OCI-M1 (cell line): Measurements from ENCODE around the gene FAAP100.
A peak's percentile ranks its signal among the peaks of the same experiment; 100 is the strongest.

Source experiments
- DNase-seq: peaks from one replicate; lab custom pipeline; 2025; lab: John Stamatoyannopoulos, UW

FAAP100 gene

DNA sequence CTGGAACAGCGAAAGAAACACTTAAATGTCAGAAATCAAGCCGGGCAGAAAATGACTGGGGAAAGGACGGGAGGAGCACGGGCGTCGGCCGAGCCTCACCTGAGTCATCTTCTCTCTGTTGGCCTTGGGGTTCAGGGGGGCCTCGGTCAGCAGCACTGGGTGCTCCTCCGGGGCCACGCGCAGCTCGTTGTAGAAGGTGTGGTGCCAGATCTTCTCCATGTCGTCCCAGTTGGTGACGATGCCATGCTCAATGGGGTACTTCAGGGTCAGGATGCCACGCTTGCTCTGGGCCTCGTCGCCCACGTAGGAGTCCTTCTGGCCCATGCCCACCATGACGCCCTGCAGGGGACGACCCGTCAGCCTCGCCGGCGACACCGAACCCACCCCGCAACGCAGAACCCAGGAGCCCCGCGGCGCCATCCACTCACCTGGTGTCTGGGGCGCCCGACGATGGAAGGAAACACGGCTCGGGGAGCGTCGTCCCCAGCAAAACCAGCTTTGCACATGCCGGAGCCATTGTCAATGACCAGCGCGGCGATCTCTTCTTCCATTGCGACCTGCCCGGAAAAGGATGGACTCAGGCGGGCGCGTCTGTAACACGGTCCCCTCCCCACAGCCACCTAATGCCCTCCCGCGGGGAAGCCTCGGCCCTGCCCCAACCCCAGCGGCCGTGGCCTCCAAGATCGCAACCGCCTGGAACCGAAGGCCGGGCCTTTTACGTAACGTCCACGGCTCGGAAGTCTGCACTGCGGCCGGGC, 40.2 kb downstream of the FAAP100 start:
- DNase-seq, result no peak

DNA sequence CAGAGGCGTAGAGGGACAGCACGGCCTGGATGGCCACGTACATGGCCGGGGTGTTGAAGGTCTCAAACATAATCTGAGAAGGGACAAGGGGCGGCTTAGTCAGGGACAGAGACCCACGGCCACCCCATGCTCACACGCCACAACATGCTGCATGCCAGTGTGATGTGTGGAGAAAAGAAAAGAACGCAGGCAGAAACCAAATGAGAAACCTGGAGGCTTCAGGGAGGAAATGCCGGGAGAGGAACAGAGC, 40.7 kb downstream of the FAAP100 start:
- DNase-seq, result peak; percentile 42

DNA sequence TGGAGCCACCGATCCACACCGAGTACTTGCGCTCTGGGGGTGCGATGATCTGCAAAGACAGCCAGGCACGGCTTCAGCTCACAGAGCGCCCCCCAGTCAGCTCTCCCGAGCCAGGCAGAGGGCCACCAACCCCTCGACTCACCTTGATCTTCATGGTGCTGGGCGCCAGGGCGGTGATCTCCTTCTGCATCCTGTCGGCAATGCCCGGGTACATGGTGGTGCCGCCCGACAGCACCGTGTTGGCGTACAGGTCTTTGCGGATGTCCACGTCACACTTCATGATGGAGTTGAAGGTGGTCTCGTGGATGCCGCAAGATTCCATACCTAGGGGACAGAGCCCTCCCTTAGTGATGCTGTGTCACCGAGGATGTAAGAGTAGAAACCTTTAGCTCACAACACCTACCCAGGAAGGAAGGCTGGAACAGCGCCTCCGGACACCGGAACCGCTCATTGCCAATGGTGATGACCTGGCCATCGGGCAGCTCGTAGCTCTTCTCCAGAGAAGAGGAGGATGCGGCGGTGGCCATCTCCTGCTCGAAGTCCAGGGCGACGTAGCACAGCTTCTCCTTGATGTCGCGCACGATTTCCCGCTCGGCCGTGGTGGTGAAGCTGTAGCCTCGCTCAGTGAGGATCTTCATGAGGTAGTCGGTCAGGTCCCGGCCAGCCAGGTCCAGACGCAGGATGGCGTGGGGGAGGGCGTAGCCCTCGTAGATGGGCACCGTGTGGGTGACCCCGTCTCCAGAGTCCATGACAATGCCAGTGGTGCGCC, 41.2 kb downstream of the FAAP100 start:
- peak; percentile 45 for DNase-seq

DNA sequence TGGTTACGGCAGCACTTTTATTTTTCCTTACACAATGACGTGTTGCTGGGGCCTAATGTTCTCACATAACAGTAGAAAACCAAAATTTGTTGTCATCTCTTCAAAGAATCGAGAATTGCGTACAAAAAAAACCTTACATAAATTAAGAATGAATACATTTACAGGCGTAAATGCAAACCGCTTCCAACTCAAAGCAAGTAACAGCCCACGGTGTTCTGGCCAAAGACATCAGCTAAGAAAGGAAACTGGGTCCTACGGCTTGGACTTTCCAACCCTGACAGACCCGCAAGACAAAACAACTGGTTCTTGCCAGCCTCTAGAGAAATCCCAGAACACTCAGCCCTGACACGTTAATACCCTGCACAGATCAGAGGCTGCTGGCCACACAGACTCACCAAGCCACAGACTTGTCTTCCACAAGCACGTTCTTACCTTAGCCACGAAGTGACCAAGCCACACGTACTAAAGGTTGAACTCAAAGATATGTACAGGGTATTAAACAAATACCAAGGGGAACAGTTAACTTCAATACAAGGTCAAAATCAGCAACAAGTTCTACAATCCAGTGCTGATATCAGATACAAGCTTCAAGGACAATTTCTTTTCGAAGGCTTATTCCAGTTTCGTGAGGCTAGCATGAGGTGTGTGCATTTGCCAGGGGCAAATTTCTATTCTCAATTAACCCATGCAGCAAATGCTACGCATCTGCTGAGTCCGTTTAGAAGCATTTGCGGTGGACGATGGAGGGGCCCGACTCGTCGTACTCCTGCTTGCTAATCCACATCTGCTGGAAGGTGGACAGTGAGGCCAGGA, 42.0 kb downstream of the FAAP100 start:
- DNase-seq, result peak; percentile 52

DNA sequence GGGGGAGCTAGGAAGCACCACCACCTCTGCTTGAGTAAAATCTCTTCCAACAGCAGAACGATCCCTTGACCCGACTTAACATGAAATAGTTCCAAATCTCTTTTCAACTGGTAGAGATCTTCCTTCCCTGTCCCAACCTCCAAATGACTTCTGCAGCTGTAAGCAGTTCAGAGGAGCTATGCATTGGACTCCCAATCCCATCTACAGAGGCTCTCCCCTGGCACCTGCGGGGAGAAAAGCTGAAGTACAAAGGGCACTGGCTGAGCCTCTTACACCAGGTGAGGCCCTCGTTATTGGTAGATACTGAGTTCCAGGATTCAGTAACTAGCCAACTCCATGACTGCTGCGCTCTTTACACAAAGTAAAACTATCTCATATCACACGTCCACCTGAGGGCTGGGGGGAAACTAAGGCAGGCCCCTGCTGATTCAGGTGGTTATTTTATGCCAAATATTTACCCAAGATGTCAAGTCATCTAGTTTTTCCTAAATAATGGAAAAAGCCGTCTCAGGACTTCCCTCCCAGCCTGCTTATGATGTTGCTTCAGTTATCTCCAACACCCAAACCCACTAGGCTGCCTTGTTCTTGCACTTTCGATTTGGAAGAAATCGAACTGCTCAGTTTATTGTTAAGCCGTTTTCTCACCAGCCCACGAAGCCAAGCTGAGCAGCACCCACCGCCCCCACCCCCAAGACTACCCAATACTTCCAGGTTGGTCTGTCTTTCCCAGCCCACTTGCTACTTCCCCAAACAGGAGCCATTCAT, 42.8 kb downstream of the FAAP100 start:
- peak; percentile 87 for DNase-seq

DNA sequence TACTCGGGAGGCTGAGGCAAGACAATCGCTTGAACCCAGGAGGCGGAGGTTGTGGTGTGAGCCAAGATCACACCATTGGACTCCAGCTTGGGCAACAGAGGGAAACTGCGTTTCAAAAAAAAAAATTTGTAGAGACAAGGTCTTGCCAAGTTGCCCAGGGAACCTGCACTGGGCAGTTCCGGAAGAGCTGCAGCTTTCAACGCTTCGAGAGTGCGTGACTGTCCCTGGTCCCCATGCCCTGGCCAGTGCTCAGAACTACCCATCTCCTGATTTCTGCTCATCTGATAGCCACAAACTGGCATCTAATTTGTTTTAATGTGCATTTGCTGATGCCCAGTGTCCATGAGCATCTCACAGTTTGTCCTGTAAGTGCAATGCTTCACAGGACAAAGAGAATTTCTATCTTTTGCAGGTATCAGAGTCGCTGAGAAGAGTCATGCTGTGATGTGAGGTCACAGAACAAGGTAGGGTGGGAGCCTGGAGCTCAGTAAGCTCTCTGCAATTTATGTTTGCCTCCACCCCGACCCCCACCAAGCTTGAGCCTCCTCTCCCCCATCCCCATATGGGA, 43.4 kb downstream of the FAAP100 start:
- peak; percentile 47 for DNase-seq

DNA sequence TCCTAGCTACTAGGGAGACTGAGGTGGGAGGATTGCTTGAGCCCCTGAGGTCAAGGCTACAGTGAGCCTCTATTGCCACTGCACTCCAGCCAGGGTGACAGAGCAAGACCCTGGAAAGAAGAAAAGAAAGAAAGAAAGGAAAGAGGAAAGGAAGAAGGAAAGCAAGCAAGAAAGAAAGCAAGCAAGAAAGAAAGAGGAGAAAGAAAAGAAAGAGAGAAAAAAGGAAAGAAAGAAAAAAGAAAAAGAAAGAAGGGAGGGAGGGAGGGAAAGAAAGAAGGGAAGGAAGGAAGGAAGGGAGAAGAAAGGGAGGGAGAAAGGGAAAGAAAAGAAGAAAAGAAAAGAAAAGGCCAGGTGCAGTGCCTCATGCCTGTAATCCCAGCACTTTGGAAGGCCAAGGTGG, 48.5 kb downstream of the FAAP100 start:
- DNase-seq, result no peak

DNA sequence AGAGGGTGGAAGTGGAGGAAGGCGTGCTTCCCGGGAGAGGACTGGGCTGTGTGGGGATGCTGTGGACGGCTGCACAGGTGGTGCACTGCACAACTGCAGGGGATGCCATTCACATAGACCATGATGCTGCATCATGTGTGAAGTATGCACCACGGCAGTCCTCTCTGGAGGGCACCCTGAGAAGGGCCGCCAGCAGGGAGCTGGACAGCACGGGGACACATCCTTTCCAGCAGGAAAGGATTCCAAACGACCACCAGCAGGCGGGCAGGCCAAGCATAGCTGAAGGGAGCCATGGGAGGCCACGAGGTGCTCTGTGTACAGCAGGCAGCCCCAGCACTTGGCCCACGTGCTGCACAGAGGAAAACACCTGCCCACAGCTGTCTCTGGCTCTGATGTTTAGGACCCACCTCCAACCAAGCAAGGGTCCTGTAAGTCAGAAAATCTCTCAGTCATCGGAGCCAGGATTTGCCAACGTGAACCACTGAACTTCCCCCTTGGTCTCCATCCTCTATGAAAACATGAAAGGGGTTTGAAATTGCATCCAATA, 49.6 kb downstream of the FAAP100 start:
- DNase-seq, result no peak

DNA sequence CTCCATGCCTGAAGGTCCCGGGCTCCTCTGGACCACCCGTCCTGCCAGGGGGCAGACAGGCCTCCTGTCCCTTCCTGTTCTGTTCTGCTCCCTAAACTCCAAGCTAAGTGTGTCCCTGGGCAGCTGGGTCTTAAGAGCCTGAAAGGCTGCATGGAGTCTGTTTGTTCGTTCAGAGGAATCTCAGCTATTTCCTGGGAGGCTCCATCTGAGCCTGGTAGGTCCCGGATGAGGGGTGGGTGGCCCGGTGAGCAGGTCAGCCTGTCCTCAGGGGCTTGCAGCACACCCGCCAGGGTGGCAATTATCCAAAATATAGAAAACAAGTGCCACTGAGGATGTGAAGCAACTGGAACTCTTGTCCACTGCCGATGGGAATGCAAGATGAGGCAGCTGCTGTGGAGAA, 52.1 kb downstream of the FAAP100 start:
- DNase-seq, result no peak

DNA sequence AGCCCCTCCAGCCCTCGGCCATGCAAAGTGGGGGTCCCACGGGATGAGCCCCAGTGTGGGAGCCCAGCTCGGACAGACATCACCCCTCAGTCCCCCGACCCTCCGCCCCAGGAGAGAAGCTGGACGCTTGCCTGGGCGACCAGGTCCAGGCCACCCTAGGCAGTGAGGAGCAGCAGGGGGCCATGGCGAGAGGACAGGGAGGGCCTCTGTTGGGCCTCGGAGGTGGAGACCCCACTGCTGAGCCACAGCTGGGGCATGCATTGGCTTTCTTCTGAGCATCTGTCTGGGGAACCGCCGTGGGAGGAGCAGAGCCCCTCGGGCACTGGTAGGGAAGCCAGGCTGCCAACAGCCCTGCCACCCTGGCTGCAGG, 52.6 kb downstream of the FAAP100 start:
- DNase-seq, result no peak

DNA sequence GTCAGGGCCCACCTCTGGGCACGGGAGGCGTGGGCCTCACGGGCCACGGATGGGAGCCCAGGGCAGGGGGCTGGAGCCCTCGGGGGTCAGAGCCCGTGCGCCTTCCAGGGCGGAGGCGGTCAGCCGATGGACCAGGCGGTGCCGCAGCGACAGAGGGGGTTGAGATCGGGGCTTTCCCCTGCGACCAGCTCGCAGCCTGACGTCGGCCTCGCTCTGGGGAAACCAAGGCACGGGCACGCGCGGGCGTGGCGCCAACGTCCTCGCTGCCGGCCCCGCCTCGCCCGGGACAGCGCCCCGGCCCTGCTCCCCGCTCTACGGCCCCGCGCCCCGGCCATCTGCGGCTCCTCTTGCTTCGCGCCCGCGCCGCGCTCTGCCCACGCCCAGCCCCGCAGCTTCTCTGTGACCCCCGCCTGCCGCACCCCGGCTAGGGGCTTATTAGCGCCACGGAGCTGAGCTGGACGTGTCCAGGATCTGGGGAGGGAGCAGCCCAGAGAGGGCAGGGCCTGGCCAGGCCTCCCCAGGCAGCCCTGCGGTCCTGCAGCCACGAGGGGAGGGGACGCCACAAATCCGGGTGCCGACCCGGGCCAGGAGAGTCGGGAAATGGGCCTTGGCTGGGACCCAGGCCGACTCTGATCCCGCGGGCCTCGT, 53.1 kb downstream of the FAAP100 start:
- no peak for DNase-seq

DNA sequence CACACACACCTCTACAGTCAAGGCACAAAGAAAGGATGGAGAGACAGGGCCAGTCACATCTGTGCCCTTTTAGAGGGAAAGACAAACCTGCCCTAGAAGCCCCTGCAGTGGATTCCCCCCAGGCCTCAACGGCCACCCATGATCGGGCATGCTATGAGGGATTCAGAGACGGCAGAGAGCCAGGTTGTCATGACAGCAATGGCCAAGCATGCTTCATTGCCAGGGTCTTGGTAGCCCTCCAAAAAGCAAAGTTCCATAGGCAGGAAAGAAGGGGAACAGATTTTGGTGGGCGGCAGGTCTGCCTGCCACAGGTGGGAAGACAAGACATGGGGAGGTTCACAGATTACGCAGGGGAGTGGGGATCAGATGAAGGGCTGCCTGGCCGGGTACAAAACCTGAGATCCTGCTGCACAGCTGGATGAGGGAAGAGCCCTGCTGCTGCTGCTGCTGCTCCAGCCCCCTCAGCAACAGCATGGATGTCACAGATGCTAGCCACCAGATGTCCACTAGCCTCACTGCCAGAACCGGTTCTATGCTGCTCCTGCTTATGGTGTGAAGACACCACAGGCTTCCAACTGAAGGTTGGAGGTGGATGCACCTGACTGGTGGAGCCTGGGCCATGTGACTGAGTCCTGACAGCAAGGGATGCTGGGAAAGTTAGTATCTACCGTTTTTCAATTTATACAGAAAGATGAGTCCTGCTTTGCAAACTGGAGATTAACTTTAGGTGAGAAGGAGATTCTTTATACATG, 57.4 kb downstream of the FAAP100 start:
- DNase-seq, result peak; percentile 47

DNA sequence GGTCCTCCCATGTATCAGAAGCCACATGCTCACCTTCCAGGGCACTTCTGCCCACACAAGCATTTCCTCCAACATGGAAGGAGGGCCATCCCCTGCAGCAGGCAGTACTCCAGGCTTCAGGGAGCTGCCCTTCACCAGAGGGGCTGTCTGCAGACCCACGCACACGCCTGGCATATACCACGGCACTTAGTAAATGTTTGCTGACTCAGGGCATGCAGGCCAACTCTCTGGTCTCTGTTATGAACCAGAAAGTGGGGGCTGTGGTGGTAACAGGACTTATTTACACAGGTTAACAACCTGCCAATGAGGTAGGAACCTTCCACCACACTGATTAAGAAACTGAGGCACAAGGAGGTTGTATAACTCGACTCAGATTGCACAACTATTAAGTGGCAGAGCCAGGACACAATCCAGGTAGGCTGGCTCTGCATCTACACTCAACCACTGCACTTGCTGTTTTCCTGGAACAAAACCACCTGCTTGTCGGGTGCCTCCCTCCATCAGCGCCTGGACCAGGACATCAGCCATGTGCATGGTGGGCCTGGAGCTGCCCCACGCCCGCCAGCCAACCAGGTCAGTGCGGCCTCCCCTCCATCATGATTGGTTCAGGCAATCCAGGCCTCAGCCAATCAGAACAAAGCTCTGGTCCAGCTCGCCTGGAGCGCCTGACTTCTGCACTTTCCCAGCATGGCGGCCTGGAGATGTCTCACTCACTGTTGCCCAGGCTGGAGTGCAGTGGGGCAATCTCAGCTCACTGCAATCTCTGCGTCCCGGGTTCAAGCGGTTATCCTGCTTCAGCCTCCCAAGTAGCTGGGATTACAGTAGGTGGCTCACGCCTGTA, 58.7 kb downstream of the FAAP100 start:
- no peak for DNase-seq

DNA sequence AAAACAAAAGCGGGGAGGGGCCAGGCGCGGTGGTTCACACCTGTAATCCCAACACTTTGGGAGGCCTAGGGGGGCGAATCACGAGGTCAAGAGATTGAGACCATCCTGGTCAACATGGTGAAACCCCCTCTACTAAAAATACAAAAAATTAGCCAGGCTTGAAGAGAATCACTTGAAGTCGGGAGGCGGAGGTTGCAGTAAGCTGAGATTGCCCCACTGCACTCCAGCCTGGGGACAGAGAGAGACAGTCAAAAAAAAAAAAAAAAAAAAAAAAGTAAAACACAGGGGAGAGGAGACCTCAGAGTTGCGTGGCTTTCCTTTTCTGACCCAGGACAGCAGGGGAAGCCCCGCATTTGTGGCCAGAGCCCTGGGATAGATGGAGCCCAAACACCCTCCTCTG, 59.4 kb downstream of the FAAP100 start:
- DNase-seq, result no peak

DNA sequence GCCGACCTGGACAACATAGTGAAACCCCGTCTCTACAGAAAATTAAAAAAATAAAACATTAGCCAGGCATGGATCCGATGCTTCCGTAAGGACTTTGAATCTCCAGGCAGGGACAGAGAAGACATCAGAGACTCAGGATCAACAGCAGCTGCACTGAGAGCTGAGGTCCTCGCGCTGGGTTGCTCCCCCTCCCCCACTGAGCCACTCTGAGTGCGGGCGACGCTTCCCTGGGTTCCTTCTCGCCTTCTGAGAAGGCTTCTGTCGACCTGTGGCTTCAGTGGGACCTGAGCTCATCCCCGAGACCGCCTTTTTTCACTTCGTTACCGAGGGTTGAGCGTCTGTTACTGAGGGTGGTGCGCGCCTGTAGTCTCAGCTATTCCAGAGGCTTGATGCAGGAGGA, 60.0 kb downstream of the FAAP100 start:
- no peak for DNase-seq

DNA sequence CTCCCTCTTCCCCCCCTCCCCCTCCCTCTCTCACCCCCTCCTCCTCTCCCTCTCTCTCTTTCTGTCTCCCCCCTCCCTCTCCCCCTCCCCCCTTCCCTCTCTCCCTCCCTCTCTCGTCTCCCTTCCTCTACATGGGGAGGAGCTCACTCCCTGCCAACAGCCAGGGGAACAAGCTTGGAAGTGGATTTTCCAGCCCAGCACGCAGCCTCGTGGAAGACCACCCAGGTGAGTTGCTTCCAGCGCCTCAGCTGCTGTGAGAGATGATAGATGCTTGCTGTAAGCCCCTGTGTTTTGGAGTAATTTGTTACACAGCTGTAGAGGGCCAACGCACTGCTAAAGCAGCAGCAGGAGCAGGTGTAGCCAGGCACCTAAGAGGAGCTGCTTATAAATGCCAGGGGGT, 60.4 kb downstream of the FAAP100 start:
- DNase-seq, result no peak

DNA sequence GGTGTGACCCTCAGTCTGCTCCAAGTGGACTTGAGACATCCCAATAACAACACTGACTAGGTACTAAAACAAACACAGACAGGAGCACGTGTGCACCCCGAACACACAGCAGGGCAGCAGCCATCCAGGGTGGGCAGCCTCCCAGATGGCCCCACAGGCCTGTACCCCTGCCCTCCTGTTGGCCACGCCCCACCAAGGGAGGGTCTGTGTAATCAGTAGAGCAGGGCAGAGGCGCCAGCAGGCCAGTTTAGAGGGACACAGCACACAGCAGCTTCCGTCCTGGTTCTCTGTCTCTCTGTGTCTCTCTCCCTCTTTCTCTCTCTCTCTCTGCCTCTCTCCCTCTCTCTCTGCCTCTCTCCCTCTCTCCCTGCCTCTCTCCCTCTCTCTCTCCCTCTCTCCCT, 61.0 kb downstream of the FAAP100 start:
- DNase-seq, result peak; percentile 5

DNA sequence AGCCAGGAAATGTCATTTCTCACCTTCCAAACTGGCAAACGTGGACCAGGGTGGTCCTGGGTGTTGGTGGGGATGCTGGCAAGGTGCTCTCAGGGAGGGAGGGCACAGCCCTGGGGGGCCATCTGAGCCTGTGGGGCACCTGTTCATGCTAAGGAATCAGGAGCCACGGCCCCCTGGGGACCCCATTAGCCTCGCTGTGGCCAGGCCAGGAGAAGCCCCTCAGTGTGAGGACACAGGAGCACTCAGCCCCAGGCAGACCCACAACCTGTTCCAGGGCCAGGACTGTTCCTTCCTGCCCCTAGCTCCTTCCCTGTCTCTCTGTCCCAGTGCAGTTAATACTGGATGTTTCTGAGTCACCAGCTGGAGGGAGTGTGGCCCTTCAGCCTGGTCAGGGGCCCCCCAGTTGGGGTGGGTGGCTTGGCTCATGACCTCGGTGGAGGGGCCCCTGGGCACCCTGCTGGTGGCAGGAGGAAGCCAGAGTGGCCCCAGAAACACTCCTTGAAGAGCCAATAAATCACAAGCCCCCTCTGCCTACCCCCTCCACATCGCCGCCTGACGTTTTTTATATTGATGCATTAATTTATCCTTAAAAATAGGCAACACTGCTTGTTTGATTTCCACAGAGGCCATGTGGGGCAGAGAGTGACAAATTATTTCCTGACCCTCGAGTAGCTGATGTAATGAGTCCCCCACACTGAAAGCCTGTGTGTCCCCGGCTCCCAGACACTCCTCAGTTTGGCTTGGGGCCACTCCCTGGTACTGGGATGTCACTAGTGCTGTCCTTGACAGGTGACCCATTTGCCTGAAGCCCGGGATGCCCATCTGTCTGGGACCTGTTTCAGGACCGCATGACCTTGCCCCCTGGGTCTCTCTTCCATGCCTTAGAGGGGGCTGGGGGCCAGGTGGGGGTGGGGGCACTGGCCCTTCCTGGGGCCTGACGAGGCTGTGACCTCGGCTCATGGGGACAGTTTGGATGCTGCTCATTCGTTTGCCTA, 61.9 kb downstream of the FAAP100 start:
- no peak for DNase-seq
